Stomach (tissue), 9 donors: ENCODE data around the gene C1QC. TPM values are rescaled to one million over a fixed set of nuclear protein-coding genes. Genes with fewer than 3 reads are reported as not detected.

Experiments
- DNase-seq, 2 donors: peaks; one replicate each; pipeline versions ENCODE4 v3.0.0 to v3.0.0-alpha.2; 2013 to 2019
- H3K27ac ChIP-seq, 5 donors: fragments of 200-600 bp in 4 of 5; sonication (generic) in 4 of 5; one replicate each; pipeline ENCODE4 v1.5.1; 2013 to 2019; ENCODE audit warnings: mild to moderate bottlenecking in 1 of 5, moderate library complexity in 1 of 5
- H3K27me3 ChIP-seq, 3 donors: fragments of 200-600 bp; sonication (generic); one replicate each; pipeline ENCODE4 v1.5.1; 2017 to 2019; ENCODE audit warnings: mixed run types in 1 of 3
- H3K36me3 ChIP-seq, 4 donors: fragments of 200-600 bp; sonication (generic); 1 replicate in 3 of 4; 2 replicates in 1 of 4; pipeline ENCODE4 v1.5.1; 2016 to 2019
- H3K4me1 ChIP-seq, 4 donors: fragments of 200-600 bp; sonication (generic); one replicate each; pipeline ENCODE4 v1.5.1; 2016 to 2019
- H3K4me3 ChIP-seq, 4 donors: fragments of 200-600 bp; sonication (generic) in 3 of 4; one replicate each; pipeline ENCODE4 v1.5.1; 2016 to 2019; ENCODE audit warnings: mild to moderate bottlenecking in 1 of 4
- H3K9me3 ChIP-seq, 4 donors: fragments of 200-600 bp; sonication (generic); one replicate each; pipeline ENCODE4 v1.5.1; 2016 to 2019
- EP300 ChIP-seq: sonication (generic); formaldehyde crosslinking; IDR thresholded peaks from one replicate; pipeline ENCODE4 v1.6.1; 2017; ENCODE audit warnings: antibody characterized with exemption
- POLR2A ChIP-seq, 4 donors: fragments of 450-650 bp; IDR thresholded peaks; one replicate each; pipeline ENCODE4 v1.6.1; 2016; ENCODE audit warnings: antibody characterized with exemption in 4 of 4, control low read depth in 2 of 4, mild to moderate bottlenecking in 1 of 4, moderate library complexity in 1 of 4
- POLR2AphosphoS5 ChIP-seq, 3 donors: sonication (generic); formaldehyde crosslinking; IDR thresholded peaks; one replicate each; pipeline ENCODE4 v1.6.1; 2016; ENCODE audit warnings: antibody characterized with exemption in 3 of 3
- WGBS, 5 donors: extraction: QIAGEN DNeasy Blood & Tissue Kit in 3 of 5; methylation state at CpG; one replicate each; pipeline versions ENCODE4 v1.1.5 to v1.1.7; 2013 to 2018; 5-methylcytosine and 5-hydroxymethylcytosine counted together
- intact Hi-C: fragments of 100-400 bp; cut with DNase I; formaldehyde crosslinking; loops from one replicate; pipeline ENCODE4 v1.15.1; 2023; ENCODE audit warnings: low total_unique reads
- polyA plus RNA-seq, 3 donors: library from polyadenylated mRNA; stranded (reverse); fragments of 200-250 nt; gene quantifications; one replicate each; pipeline ENCODE4 v1.2.3, GENCODE V29; 2013
- total RNA-seq, 5 donors: library from RNA; depleted of rRNA; stranded (reverse); fragments of >200 nt; gene quantifications; one replicate each; pipeline versions ENCODE4 v1.1.0 to v1.2.3, GENCODE V29; 2014 to 2016
- TF ChIP-seq, protein P1 (sequence below), 7 experiments: fragments of 450-650 bp in 4 of 7; fragments of 200-600 bp in 3 of 7; sonication (generic) in 3 of 7; IDR thresholded peaks; one replicate each; pipeline ENCODE4 v1.5.1; 2016 to 2019; ENCODE audit warnings: antibody characterized with exemption in 7 of 7, control low read depth in 2 of 7, mild to moderate bottlenecking in 1 of 7
- donor health status: healthy with polysubstance abuse.
- donor health status: Bipolar disorder and iron deficiency.
- donor health status: healthy.

The C1QC gene
- total and polyA plus RNA-seq, 8 donors = 27.8 to 181 (median 60.5) TPM

DNA sequence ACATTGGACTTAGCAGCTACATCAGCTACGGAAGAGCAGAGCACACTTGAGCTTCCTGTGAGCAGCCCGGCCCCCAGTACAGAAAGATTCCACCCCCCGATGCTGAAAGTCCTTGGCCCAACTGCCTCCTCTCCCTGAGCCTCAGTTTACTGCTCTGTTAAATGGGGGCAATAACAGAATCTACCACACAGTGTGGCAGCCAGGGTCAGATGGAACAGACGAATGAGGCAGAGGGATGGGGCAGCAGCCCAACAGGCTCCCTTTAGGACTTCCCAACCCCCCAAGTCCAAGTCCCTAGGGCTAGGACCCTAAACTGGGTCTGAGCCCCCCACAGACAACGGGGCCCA is 29.9 kb upstream of the C1QC start:
- H3K36me3 ChIP-seq = no peaks in the 10 kb centered on the region
- no peaks in the 10 kb centered on the region for H3K4me1 ChIP-seq
- TF ChIP-seq, protein P1, sequence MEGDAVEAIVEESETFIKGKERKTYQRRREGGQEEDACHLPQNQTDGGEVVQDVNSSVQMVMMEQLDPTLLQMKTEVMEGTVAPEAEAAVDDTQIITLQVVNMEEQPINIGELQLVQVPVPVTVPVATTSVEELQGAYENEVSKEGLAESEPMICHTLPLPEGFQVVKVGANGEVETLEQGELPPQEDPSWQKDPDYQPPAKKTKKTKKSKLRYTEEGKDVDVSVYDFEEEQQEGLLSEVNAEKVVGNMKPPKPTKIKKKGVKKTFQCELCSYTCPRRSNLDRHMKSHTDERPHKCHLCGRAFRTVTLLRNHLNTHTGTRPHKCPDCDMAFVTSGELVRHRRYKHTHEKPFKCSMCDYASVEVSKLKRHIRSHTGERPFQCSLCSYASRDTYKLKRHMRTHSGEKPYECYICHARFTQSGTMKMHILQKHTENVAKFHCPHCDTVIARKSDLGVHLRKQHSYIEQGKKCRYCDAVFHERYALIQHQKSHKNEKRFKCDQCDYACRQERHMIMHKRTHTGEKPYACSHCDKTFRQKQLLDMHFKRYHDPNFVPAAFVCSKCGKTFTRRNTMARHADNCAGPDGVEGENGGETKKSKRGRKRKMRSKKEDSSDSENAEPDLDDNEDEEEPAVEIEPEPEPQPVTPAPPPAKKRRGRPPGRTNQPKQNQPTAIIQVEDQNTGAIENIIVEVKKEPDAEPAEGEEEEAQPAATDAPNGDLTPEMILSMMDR (IDR thresholded peaks at IDR 0.05) = no peak
- TF ChIP-seq POLR2A (IDR thresholded peaks at IDR 0.05) (no peak), EP300 (no peak), POLR2AphosphoS5 (IDR thresholded peaks at IDR 0.05) (no peak)
- DNase-seq = no peak
- 66 to 71% (median 70%) methylated on average over 5 of the region's 5 CpGs for WGBS, 5 donors
- H3K27me3 ChIP-seq = peaks cover 4 to 100% (median 27%) of the 10 kb centered on the region in 3 donors
- intact Hi-C loops = no loop called here
- H3K27ac ChIP-seq = no peak overlapping the region
- H3K4me3 ChIP-seq = no peak overlapping the region
- no peaks in the 10 kb centered on the region for H3K9me3 ChIP-seq

DNA sequence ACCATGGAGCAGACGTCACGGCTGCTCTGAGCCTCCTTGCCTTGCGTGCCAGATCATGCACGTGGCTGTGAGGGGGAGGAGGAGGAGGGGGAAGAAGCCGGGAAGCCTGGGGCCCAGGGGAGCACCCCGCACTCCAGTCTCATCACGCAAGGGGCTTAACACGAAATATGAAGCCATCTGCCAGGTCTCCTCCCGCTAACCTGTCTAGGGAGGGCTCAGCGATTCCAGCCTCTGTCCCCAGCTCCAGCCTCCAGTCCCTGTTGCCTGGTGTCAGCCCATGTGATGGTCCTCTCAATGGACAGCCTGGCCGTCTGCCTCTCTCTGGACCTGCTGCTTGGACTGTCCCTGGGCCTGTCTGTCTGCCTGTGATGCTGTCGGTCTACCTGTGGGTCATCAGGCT is 29.5 kb upstream of the C1QC start:
- H3K4me3 ChIP-seq = no peak overlapping the region
- no peaks in the 10 kb centered on the region for H3K9me3 ChIP-seq
- H3K27me3 ChIP-seq = peaks cover 4 to 100% (median 27%) of the 10 kb centered on the region in 3 donors
- H3K27ac ChIP-seq = no peak overlapping the region
- no peak for DNase-seq
- TF ChIP-seq POLR2AphosphoS5 (IDR thresholded peaks at IDR 0.05) (no peak), EP300 (no peak), POLR2A (IDR thresholded peaks at IDR 0.05) (no peak)
- TF ChIP-seq, protein P1 (IDR thresholded peaks at IDR 0.05) = no peak
- no peaks in the 10 kb centered on the region for H3K4me1 ChIP-seq
- H3K36me3 ChIP-seq = no peaks in the 10 kb centered on the region
- intact Hi-C loops = no loop called here
- WGBS, 5 donors = 41 to 59% (median 55%) methylated on average over 10 to 12 of the region's 12 CpGs

DNA sequence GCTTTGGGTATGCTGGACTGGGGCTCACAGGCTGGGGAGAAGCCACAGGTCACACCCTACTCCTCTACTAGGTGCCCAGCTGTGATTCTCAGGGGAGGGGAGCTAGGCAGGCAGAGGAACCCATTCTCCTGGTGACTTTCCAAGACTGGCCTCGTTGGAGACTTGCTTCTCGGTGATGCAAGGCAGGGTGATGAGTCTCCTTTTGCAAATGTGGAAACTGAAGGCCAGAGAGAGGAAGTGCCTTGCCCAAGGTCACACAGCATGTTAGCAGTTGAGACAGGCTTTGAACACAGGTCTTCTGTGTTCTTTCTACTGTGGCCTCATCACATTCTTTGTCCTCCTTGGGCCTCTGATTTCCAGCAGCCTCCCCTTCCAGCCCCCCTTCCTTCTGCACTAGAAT is 27.5 kb upstream of the C1QC start:
- Histone ChIP-seq H3K36me3 (no peaks in the 10 kb centered on the region), H3K4me3 (no peak overlapping the region), H3K27me3 (peaks cover 4 to 100% (median 40%) of the 10 kb centered on the region in 3 donors), H3K9me3 (no peaks in the 10 kb centered on the region), H3K27ac (no peak overlapping the region), H3K4me1 (no peaks in the 10 kb centered on the region)
- 70 to 100% (median 82%) methylated on average over 1 to 2 of the region's 2 CpGs for WGBS, 5 donors
- intact Hi-C loops = no loop called here
- no peak for TF ChIP-seq POLR2AphosphoS5 (IDR thresholded peaks at IDR 0.05)
- TF ChIP-seq, protein P1 (IDR thresholded peaks at IDR 0.05) = no peak
- no peak for TF ChIP-seq POLR2A (IDR thresholded peaks at IDR 0.05)
- no peak for TF ChIP-seq EP300
- no peak for DNase-seq

DNA sequence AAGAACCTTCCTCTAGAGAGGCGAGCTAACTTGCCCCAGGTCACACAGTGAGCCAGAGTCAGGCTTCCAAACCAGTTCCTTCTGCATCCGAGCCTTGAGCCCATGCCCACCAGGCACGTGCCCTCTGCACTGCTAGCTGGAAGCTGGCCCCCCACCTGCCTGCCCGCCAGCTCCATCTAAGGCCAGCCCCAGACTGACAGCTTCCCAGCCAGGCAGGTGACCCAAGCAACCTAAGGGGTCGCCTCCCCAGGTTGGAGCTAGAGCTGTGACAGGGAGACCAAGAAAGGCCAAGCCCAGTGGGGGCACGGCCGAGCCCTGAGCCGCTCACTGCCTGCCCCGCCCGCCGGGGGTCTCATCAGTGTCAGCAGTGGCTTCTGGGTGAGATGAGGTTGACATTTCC is 26.9 kb upstream of the C1QC start:
- intact Hi-C loops = no loop called here
- TF ChIP-seq POLR2A (IDR thresholded peaks at IDR 0.05) (no peak), POLR2AphosphoS5 (IDR thresholded peaks at IDR 0.05) (no peak), EP300 (no peak)
- TF ChIP-seq, protein P1 (IDR thresholded peaks at IDR 0.05) = no peak
- H3K9me3 ChIP-seq = no peaks in the 10 kb centered on the region
- no peaks in the 10 kb centered on the region for H3K4me1 ChIP-seq
- WGBS, 5 donors = 52 to 71% (median 55%) methylated on average over 3 to 11 of the region's 11 CpGs
- peaks cover 4 to 100% (median 34%) of the 10 kb centered on the region in 3 donors for H3K27me3 ChIP-seq
- H3K27ac ChIP-seq = no peak overlapping the region
- DNase-seq = no peak
- H3K4me3 ChIP-seq = no peak overlapping the region
- no peaks in the 10 kb centered on the region for H3K36me3 ChIP-seq
